ENCODE results near the gene ATAD3A.
A peak's percentile ranks its signal among the peaks of the same experiment; 100 is the strongest.
"Not testable (repeated sequence)": the region's sequence is repeated elsewhere in the genome, so short reads cannot be mapped to it uniquely, and the experiment has no call there.

ATAD3A gene

DNA sequence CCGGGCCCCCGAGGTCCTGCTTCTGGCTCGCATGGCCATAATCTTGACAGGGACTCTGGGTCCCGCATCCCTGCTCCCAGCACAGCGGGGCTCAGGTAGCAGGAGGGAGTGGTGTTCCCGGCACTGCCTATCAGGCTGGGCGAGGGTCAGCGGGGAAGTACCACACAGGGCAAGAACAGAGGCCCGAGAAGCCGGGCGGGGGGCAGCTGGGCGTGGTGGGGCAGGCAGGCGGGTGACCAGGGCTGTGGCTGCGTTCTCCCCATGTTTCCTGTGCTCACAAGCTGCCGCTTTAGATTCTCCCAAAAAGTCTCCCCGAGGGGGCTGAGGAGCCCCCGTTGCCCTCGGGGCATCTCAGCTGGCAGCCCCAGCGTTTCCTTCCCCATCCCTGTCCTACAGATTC lies 22.1 kb upstream of the ATAD3A start:
- DNase-seq (ENCODE audit: low spot score) = no peak

DNA sequence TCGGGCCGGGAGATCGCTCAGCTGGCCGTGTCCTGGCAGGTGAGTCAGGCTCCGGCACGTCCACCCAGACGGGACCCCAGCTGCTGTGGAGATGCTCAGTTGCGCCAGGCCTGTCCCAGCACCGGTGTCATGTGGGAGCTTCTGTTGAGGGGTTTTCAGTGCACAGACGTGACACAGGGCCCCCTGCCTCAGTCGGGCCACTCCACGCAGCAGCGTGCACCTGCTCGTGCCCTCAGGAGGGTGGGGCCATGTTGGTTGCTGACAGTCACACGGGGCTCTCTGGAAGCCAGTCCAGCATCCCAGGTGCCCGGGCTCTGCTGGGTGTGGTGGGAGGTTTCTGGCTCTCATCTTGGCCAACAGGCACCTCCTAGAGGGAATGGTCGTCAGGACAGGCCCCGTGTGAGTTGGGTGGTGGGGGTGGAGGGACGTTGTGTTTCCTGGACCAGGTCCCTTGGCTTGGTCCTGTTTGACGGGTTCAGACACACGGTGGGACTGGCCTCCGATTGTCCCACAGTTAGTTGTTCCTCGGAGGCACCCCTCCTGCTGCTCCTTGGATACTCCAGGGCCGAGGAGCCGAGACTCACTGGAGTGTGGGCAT lies 21.2 kb upstream of the ATAD3A start:
- DNase-seq (ENCODE audit: low spot score) = peak; percentile 4

DNA sequence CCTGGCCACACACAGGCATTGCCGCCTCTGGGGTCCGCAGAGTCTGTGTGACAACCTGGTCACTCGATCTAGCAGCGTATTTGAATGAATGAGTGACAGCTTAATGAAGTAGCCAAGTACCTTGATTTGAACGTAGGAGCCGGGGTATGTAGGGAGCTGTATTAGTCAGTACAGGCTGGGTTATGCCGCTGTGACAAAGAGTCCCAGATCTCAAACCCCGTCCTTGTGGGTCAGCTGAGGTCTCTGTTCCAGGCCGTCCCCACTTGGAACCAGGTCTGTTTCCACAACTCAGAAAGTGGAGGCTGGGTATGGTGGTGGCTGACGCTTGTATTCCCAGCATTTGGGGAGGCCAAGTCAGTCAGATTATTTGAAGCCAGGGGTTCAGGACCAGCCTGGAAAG lies 20.4 kb upstream of the ATAD3A start:
- peak; percentile 1 for DNase-seq (ENCODE audit: low spot score)

DNA sequence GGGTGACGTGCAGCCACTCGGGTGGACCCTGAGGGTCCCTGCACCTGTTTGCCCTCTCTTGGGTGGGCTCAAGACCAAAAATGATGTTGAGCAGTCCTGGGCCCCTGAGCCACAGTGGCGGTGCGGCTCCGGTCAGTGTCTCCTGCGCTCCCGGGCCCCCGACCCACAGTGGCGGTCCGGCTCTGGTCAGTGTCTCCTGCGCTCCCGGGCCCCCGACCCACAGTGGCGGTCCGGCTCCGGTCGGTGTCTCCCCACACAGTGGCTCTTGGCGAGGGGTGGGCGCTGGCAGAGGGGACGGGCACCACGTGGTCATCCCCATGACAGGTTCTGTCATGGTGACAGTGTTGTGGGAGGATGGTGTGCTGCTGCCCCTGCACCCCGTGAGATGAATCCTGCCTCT lies 17.7 kb upstream of the ATAD3A start:
- DNase-seq (ENCODE audit: low spot score) = not testable (repeated sequence)

DNA sequence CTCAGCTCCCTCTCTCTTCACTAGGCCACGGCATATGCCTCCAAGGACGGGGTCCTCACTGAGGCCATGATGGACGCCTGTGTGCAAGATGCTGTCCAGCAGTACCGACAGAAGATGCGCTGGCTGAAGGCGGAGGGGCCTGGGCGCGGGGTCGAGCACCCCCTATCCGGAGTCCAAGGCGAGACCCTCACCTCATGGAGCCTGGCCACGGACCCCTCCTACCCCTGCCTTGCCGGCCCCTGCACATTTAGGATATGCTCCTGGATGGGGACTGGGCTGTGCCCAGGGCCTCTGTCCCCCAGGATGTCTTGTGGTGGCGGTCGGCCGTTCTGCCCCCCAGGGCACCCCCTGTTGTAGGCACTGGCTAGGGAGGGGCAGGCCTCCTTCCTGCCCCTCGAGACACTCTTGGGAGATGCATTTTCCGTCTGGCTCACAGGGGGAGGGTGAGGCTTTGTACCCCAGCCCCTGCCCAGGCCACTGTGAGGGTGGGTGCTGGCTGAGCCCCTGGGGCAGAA lies 16.4 kb upstream of the ATAD3A start:
- peak; percentile 18 for DNase-seq (ENCODE audit: low spot score)

DNA sequence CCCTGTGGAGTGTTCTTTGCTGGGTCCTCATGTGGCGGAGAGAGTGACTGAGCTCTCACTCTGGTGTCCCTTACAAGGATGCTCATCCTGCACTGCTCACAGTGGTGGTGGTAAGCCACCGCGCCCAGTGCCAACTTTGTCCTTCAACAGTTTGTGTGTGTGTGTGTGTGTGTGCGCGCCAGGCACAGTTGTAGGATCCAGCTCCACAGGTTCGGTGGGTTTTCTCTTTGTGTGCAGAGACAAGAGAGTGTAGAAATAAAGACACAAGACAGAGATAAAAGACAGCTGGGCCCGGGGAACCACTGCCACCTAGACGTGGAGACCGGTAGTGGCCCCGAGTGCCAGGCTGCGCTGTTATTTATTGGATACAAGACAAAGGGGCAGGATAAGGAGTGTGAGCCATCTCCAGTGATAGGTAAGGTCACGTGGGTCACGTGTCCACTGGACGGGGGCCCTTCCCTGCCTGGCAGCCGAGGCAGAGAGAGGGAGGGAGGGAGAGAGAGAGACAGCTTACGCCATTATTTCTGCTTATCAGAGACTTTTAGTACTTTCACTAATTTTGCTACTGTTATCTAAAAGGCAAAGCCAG lies 7.1 kb upstream of the ATAD3A start:
- peak; percentile 46 for DNase-seq (ENCODE audit: low spot score)

DNA sequence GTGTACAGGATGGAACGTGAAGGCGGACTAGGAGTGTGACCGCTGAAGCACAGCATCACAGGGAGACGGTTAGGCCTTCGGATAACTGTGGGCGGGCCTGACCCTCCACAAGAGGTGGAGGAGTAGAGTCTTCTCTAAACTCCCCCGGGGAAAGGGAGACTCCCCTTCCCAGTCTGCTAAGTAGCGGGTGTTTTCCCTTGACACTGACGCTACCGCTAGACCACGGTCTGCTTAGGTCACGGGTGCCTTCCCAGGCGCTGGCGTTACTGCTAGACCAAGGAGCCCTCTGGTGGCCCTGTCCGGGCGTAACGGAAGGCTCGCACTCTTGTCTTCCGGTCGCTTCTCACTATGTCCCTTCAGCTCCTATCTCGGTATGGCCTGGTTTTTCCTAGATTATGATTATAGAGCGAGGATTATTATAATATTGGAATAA lies 6.6 kb upstream of the ATAD3A start:
- DNase-seq (ENCODE audit: low spot score) = not testable (repeated sequence)

DNA sequence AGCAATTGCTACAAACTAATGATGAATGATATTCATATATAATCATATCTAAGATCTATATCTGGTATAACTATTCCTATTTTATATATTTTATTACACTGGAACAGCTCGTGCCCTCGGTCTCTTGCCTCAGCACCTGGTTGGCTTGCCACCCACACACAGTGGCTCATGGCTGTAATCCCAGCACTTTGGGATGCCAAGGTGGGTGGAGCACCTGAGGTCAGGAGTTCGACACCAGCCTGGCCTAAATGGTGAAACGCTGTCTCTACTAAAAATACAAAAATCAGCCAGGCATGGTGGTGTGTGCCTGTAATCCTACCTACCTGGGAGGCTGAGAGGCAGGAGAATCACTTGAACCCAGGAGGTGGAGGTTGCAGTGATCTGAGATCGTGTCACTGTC lies 6.2 kb upstream of the ATAD3A start:
- not testable (repeated sequence) for DNase-seq (ENCODE audit: low spot score)

- DNase-seq (ENCODE audit: low spot score) = no peak
Measured at GRCh38 chr1:1507305-1507704, 4.7 kb upstream of the ATAD3A start.

DNA sequence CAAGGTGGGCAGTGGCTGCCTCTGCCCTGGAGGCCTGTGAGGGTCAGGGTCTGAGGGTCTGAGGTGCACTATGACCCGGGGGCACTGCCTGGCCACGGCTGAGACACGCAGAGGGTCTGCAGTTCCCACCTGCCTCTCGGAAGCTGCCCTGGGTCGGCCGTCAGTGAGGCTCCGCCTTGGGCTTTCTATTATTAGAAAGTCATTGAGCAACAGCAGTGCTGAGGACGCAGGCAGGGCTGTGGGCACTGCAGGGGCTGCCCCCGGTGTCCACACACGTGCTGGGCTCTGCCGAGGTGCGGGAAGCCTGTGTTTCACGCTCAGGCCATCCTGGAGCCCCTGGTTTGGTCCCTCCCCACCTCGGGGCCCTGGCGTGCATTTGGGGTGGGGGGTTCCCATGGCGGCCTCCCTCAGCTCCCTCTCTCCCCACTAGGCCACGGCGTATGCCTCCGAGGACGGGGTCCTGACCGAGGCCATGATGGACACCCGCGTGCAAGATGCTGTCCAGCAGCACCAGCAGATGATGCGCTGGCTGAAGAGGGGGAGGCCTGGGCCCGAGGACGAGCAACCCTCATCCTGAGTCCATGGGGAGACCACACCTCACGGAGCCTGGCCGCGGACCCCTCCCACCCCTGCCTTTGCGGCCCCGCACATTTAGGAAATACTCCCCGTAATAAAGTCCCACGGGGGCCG lies 3.0 kb upstream of the ATAD3A start:
- DNase-seq (ENCODE audit: low spot score) = not testable (repeated sequence)

DNA sequence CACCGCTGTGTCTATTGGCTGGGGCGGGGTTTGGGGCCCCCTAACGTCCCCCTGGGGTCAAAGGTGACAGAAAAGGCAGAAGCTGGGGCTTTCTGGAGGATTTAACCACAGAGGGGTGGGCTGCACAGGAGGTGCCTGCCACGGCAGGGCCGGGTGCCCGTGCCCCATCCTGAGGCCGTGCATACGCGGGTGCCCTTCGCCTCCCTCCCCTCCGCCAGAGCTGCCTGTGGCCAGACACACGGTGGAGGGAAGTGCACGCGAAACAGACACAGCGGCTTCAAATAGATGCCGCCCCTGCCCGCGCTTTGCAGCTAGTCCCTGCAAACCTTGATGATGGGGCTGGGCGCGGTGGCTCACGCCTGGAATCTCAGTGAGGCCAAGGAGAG lies 2.5 kb upstream of the ATAD3A start:
- DNase-seq (ENCODE audit: low spot score) = not testable (repeated sequence)

GRCh38 chr1:1510912-1511532 lies 940 bp upstream of the ATAD3A start:
- peak; percentile 17 for DNase-seq (ENCODE audit: low spot score)

DNA sequence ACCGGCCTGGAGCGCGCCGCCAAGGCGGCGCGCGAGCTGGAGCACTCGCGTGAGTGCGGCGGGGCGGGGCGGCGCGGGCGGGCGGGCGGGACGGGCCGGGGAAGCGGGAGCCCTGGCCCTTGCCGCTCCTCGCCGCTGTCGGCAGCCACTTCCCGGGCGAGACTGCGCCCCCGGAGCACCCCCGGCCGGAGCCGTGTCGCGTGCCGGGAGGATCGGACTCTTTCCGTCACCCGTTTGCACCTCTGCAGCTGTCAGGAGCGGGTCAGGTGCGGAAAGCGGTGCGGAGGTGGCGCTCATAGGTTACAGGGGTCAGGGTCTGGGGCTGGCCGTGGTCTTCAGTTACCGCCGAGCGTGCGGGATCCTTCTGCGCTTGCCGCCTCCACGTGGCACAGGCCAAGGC lies 463 bp downstream of the ATAD3A start:
- DNase-seq (ENCODE audit: low spot score) = peak; percentile 10

- DNase-seq (ENCODE audit: low spot score) = not testable (repeated sequence)
Measured at GRCh38 chr1:1513675-1514074, 1.7 kb downstream of the ATAD3A start.

GRCh38 chr1:1514376-1514775 lies 2.4 kb downstream of the ATAD3A start:
- not testable (repeated sequence) for DNase-seq (ENCODE audit: low spot score)

GRCh38 chr1:1516923-1517322 lies 5.0 kb downstream of the ATAD3A start:
- DNase-seq (ENCODE audit: low spot score) = not testable (repeated sequence)

GRCh38 chr1:1517973-1518620 lies 6.1 kb downstream of the ATAD3A start:
- peak; percentile 1 for DNase-seq (ENCODE audit: low spot score)

DNA sequence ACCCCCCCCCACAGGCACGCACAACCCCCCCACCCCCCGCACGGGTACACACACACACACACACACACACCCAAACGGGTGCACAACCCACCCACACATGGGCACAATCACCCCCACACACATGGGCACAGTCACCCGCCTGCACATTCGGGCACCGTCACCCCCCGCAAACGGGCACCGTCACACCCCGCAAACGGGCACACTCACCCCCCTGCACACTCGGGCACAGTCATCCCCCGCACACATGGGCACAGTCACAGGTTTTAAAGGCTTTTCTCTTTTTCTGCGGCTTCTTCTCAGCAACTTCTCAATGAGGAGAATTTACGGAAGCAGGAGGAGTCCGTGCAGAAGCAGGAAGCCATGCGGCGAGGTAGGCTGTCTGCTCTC lies 6.7 kb downstream of the ATAD3A start:
- peak; percentile 5 for DNase-seq (ENCODE audit: low spot score)

DNA sequence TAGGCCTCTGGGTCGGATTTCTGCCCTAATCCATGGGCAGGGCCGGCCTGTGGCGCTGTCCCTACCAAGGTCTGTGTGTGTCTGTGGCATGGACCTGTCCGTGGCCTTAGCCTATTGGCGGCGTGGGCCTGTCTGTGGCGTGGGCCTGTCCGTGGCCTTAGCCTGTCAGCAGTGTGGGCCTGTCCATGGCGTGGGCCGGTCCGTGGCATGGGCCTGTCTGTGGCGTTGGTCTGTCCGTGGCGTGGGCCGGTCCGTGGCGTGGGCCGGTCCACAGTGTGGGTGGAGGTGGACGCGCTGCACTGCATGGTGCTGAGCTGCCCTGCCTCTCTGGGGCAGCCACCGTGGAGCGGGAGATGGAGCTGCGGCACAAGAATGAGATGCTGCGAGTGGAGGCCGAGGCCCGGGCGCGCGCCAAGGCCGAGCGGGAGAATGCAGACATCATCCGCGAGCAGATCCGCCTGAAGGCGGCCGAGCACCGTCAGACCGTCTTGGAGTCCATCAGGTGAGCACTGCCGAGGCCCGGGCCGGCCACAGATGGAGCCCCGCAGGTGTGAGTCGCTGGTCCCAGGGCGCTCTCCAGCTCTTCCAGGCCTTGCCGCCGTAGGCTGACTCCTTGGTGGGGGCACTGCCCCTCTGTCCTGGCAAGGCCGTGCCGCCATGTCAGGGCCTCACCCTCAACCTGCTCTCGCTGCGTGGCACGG lies 8.0 kb downstream of the ATAD3A start:
- DNase-seq (ENCODE audit: low spot score) = peak; percentile 4

- peak; percentile 1 for DNase-seq (ENCODE audit: low spot score)
Measured at GRCh38 chr1:1521331-1521730, 9.4 kb downstream of the ATAD3A start.

DNA sequence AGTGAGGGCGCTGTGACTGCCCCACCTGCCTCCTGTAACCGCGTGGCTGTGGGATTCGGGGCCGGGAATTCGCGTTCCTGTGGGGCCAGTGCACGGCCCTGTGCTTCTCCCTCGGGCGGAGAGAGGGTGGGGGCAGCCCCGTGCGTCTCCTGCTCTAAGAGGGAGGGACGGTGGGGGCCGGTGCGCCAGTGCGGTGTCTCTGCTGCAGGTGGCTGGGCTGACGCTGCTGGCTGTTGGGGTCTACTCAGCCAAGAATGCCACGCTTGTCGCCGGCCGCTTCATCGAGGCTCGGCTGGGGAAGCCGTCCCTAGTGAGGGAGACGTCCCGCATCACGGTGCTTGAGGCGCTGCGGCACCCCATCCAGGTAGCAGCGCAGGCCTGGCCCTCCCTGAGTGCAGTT lies 10.6 kb downstream of the ATAD3A start:
- DNase-seq (ENCODE audit: low spot score) = not testable (repeated sequence)

DNA sequence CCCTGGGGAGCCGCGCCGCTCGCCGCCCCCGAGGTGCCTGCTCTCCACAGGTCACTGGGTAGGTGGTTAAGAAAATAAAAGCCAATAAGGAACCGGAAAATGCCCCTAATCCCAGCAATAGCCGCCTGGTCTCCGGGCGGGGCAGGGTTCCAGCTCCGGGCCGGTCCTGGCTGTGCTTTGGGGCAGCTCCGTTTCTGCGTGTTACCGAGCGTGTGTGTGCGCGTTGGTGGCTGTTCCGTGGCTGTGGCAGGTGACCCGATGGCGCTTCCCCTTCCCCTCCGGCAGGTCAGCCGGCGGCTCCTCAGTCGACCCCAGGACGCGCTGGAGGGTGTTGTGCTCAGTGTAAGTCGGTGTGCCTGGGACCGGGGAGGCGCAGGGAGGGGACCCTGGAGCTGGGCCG lies 11.3 kb downstream of the ATAD3A start:
- not testable (repeated sequence) for DNase-seq (ENCODE audit: low spot score)

Measured in iPS-NIHi11 (cell line).